ENCODE results near the gene VPS72. TPM values are rescaled to one million over a fixed set of nuclear protein-coding genes. Genes with fewer than 3 reads are reported as not detected.

The VPS72 gene
- total and polyA plus RNA-seq, 2 of the 13 experiments (the other 11 are each of a cell fraction or from before 2014, with no cell fraction given) = 33.7 to 34.5 TPM

- TF ChIP-seq ZNF18 (CRISPR knock-in tag; IDR thresholded peaks at IDR 0.05; ENCODE audit: insufficient replicate concordance) (peak; percentile 76), ZNF549 (CRISPR knock-in tag; IDR thresholded peaks at IDR 0.05) (0 out of 2 replicates have a peak, but pooled peaks have one; percentile 64), ZNF543 (CRISPR knock-in tag; IDR thresholded peaks at IDR 0.05) (peak; percentile 40; the same call in 1 of the 2 replicates), KLF9 (CRISPR knock-in tag; IDR thresholded peaks at IDR 0.05; ENCODE audit: low read depth) (0 out of 2 replicates have a peak, but pooled peaks have one; percentile 43), GPN1 (CRISPR knock-in tag; IDR thresholded peaks at IDR 0.05; ENCODE audit: borderline replicate concordance) (no peak), XRCC5 (optimal IDR thresholded peaks at IDR 0.05; ENCODE audit: low read length) (peak; percentile 37), IKZF4 (CRISPR knock-in tag; IDR thresholded peaks at IDR 0.05; ENCODE audit: borderline replicate concordance, low read depth, not compliant biosample characterization) (no peak), PPARG (CRISPR knock-in tag; conservative IDR thresholded peaks at IDR 0.05) (0 out of 2 replicates have a peak, but pooled peaks have one; percentile 40), NFKBIZ (CRISPR knock-in tag; IDR thresholded peaks at IDR 0.05) (peak; percentile 5; the same call in 1 of the 2 replicates), SAP130 (CRISPR knock-in tag; IDR thresholded peaks at IDR 0.05; ENCODE audit: low read depth) (peak; percentile 64), CREB1 (IDR thresholded peaks at IDR 0.05) (peak; percentile 40; the same call in 1 of the 2 replicates), CREB1 (CRISPR knock-in tag; IDR thresholded peaks at IDR 0.05) (no peak), SMARCC2 (IDR thresholded peaks at IDR 0.05) (no peak)
- TF ChIP-seq, protein P1, sequence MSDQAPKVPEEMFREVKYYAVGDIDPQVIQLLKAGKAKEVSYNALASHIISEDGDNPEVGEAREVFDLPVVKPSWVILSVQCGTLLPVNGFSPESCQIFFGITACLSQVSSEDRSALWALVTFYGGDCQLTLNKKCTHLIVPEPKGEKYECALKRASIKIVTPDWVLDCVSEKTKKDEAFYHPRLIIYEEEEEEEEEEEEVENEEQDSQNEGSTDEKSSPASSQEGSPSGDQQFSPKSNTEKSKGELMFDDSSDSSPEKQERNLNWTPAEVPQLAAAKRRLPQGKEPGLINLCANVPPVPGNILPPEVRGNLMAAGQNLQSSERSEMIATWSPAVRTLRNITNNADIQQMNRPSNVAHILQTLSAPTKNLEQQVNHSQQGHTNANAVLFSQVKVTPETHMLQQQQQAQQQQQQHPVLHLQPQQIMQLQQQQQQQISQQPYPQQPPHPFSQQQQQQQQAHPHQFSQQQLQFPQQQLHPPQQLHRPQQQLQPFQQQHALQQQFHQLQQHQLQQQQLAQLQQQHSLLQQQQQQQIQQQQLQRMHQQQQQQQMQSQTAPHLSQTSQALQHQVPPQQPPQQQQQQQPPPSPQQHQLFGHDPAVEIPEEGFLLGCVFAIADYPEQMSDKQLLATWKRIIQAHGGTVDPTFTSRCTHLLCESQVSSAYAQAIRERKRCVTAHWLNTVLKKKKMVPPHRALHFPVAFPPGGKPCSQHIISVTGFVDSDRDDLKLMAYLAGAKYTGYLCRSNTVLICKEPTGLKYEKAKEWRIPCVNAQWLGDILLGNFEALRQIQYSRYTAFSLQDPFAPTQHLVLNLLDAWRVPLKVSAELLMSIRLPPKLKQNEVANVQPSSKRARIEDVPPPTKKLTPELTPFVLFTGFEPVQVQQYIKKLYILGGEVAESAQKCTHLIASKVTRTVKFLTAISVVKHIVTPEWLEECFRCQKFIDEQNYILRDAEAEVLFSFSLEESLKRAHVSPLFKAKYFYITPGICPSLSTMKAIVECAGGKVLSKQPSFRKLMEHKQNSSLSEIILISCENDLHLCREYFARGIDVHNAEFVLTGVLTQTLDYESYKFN (CRISPR knock-in tag; conservative IDR thresholded peaks at IDR 0.05) = peak; percentile 55
- TF ChIP-seq, protein P2, sequence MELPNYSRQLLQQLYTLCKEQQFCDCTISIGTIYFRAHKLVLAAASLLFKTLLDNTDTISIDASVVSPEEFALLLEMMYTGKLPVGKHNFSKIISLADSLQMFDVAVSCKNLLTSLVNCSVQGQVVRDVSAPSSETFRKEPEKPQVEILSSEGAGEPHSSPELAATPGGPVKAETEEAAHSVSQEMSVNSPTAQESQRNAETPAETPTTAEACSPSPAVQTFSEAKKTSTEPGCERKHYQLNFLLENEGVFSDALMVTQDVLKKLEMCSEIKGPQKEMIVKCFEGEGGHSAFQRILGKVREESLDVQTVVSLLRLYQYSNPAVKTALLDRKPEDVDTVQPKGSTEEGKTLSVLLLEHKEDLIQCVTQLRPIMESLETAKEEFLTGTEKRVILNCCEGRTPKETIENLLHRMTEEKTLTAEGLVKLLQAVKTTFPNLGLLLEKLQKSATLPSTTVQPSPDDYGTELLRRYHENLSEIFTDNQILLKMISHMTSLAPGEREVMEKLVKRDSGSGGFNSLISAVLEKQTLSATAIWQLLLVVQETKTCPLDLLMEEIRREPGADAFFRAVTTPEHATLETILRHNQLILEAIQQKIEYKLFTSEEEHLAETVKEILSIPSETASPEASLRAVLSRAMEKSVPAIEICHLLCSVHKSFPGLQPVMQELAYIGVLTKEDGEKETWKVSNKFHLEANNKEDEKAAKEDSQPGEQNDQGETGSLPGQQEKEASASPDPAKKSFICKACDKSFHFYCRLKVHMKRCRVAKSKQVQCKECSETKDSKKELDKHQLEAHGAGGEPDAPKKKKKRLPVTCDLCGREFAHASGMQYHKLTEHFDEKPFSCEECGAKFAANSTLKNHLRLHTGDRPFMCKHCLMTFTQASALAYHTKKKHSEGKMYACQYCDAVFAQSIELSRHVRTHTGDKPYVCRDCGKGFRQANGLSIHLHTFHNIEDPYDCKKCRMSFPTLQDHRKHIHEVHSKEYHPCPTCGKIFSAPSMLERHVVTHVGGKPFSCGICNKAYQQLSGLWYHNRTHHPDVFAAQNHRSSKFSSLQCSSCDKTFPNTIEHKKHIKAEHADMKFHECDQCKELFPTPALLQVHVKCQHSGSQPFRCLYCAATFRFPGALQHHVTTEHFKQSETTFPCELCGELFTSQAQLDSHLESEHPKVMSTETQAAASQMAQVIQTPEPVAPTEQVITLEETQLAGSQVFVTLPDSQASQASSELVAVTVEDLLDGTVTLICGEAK (IDR thresholded peaks at IDR 0.05) = no peak
- TF ChIP-seq, protein P2 (CRISPR knock-in tag; IDR thresholded peaks at IDR 0.05) = peak; percentile 69; the same call in 1 of the 2 replicates
Measured at GRCh38 chr1:151146412-151147131, 43.4 kb downstream of the VPS72 start, which contains the start of gene SEMA6C (continued).

Measured in HepG2 (cell line).